Tibial nerve (tissue), 4 donors: Measurements from ENCODE around the gene C1orf122.

Experiments
- EP300 ChIP-seq, 2 donors: sonication (generic); formaldehyde crosslinking; IDR thresholded peaks; one replicate each; pipeline ENCODE4 v1.6.1; 2017; ENCODE audit warnings: antibody characterized with exemption in 2 of 2, mild to moderate bottlenecking in 1 of 2
- POLR2A ChIP-seq, 2 donors: fragments of 450-650 bp; IDR thresholded peaks; one replicate each; pipeline ENCODE4 v1.6.1; 2017; ENCODE audit warnings: antibody characterized with exemption in 2 of 2, mild to moderate bottlenecking in 2 of 2, moderate library complexity in 2 of 2
- TF ChIP-seq, protein P1 (sequence below), 5 experiments: fragments of 200-600 bp in 3 of 5; fragments of 450-650 bp in 2 of 5; sonication (generic) in 3 of 5; IDR thresholded peaks; one replicate each; pipeline ENCODE4 v1.5.1; 2016 to 2019; ENCODE audit warnings: antibody characterized with exemption in 5 of 5, mild to moderate bottlenecking in 3 of 5, moderate library complexity in 2 of 5

- TF ChIP-seq POLR2A (IDR thresholded peaks at IDR 0.05) (no peak), EP300 (IDR thresholded peaks at IDR 0.05) (no peak)
- TF ChIP-seq, protein P1, sequence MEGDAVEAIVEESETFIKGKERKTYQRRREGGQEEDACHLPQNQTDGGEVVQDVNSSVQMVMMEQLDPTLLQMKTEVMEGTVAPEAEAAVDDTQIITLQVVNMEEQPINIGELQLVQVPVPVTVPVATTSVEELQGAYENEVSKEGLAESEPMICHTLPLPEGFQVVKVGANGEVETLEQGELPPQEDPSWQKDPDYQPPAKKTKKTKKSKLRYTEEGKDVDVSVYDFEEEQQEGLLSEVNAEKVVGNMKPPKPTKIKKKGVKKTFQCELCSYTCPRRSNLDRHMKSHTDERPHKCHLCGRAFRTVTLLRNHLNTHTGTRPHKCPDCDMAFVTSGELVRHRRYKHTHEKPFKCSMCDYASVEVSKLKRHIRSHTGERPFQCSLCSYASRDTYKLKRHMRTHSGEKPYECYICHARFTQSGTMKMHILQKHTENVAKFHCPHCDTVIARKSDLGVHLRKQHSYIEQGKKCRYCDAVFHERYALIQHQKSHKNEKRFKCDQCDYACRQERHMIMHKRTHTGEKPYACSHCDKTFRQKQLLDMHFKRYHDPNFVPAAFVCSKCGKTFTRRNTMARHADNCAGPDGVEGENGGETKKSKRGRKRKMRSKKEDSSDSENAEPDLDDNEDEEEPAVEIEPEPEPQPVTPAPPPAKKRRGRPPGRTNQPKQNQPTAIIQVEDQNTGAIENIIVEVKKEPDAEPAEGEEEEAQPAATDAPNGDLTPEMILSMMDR (IDR thresholded peaks at IDR 0.05): no peak
These were observed 403 bp upstream of the C1orf122 start for GRCh38 chr1:37807220-37807554.
